ENCODE data around the gene THBS2. TPM values are rescaled to one million over a fixed set of nuclear protein-coding genes. Genes with fewer than 3 reads are reported as not detected.
"Not testable (repeated sequence)": the region's sequence is repeated elsewhere in the genome, so short reads cannot be mapped to it uniquely, and the experiment has no call there.

Gene THBS2
- total and polyA plus RNA-seq, 2 of the 8 experiments (the other 6 are each of a cell fraction or from before 2014, with no cell fraction given): 11.0 to 22.5 TPM

DNA sequence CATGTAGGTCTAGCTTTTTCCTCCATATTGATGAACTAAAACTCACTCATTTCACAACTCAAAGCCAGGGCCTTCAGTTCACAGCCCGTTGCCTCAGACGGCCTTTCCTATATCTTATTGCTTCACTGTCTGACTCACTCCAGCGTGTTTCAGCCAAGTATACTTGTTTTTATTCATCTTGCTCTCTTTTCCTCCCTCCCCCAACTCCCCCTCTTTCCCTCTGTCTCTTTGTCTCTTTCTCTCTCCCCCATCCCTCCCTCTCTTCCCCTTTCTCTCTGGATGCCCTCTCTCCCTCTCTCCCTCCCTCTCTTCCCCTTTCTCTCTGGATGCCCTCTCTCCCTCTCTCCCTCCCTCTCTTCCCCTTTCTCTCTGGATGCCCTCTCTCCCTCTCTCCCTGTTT lies 38.9 kb downstream of the THBS2 start:
- not testable (repeated sequence) for H4K8ac ChIP-seq (ENCODE audit: extremely low read depth, insufficient read depth, low read length); H2BK15ac ChIP-seq (ENCODE audit: low read length); H3K9me3 ChIP-seq (ENCODE audit: insufficient read depth in 2 of 2, low read depth in 1 of 2, low read length in 1 of 2); H3K27me3 ChIP-seq (replicated peaks in 1 of 4; ENCODE audit: control insufficient read depth in 3 of 4, extremely low read depth in 1 of 4, insufficient read depth in 3 of 4, low read length in 3 of 4); H4K91ac ChIP-seq (replicated peaks; ENCODE audit: insufficient read length, low read length); H2AK5ac ChIP-seq (ENCODE audit: low read depth, low read length); H3K79me1 ChIP-seq (ENCODE audit: low read depth, low read length); FAIRE-seq; H2BK5ac ChIP-seq (ENCODE audit: low read depth, low read length); H3K14ac ChIP-seq (ENCODE audit: insufficient read length); H3K23ac ChIP-seq (ENCODE audit: insufficient read length); H2BK120ac ChIP-seq (replicated peaks; ENCODE audit: low read depth, low read length); H3K4me2 ChIP-seq (ENCODE audit: insufficient read depth in 1 of 2, low read depth in 2 of 2, low read length in 2 of 2); H3K56ac ChIP-seq (replicated peaks; ENCODE audit: insufficient read length, low read depth, low read length); H2AFZ ChIP-seq (ENCODE audit: low read length); H3K79me2 ChIP-seq (ENCODE audit: control insufficient read depth in 1 of 2, insufficient read depth in 2 of 2, low read length in 2 of 2); H3K4ac ChIP-seq (replicated peaks; ENCODE audit: insufficient read length, low read depth, low read length); H3K27ac ChIP-seq (ENCODE audit: low read depth, low read length); H2BK12ac ChIP-seq (ENCODE audit: low read depth, low read length); H4K20me1 ChIP-seq (replicated peaks in 1 of 2; ENCODE audit: control insufficient read depth in 1 of 2, insufficient read depth in 2 of 2, low read length in 2 of 2); H4K5ac ChIP-seq (ENCODE audit: insufficient read length, low read depth, low read length); H3K4me1 ChIP-seq (replicated peaks in 1 of 4; ENCODE audit: control insufficient read depth in 3 of 4, insufficient read depth in 4 of 4, low read length in 3 of 4); H3K4me3 ChIP-seq (ENCODE audit: extremely low read depth in 1 of 4, insufficient read depth in 2 of 4, low read depth in 3 of 4, low read length in 4 of 4); DNase-seq (ENCODE audit: low read depth in 1 of 2, low spot score in 2 of 2); H3K18ac ChIP-seq (ENCODE audit: extremely low read depth, low read length); H3K9ac ChIP-seq (replicated peaks in 1 of 4; ENCODE audit: extremely low read depth in 1 of 4, low read depth in 3 of 4, low read length in 3 of 4)
- ChIA-PET CTCF (ENCODE audit: partially characterized antibody) (interaction anchor here (0.7 to 1.1 kb wide), 4 partner anchors 13 to 324 kb away, joined by 3 to 4 read pairs (median 3); no protein-coding TSS in a partner anchor), POLR2A (ENCODE audit: partially characterized antibody) (interaction anchor here (1.2 to 1.9 kb wide), 3 partner anchors 13 to 36 kb away, joined by 3 to 5 read pairs (median 4); no protein-coding TSS in a partner anchor)
- Histone ChIP-seq H3K23me2 (ENCODE audit: low read depth, low read length) (peaks cover 15% of the 10 kb centered on the region; the same call in 1 of the 2 replicates), H3K36me3 (ENCODE audit: control insufficient read depth in 2 of 4, insufficient read depth in 4 of 4, low read length in 3 of 4) (peaks cover 0 to 10% (median under 1%) of the 10 kb centered on the region in 4 experiments; a peak in 3 of 8 replicates), H2BK20ac (ENCODE audit: low read length) (0 out of 2 replicates have a peak overlapping the region, but pooled peaks have one; percentile 61)
- WGBS, 2 experiments (ENCODE audit: extremely low coverage in 1 of 2, insufficient coverage in 1 of 2, insufficient read length in 1 of 2, insufficient replicate concordance in 2 of 2, low coverage in 1 of 2, low lambda C conversion rate in 2 of 2, missing lambda C conversion rate in 1 of 2): 81% methylated on average over 3 of the region's 3 CpGs; no CpG with 5 or more reads in 1 of the 2 experiments

Data from H1 (cell line).